GM13976 (cell line): ENCODE data around the gene AUTS2.

Source experiments
- DNase-seq: peaks from one replicate; pipeline ENCODE4 v3.0.0; 2012; ENCODE audit warnings: low spot score
- in situ Hi-C: fragments of 300-500 bp; cut with MboI; formaldehyde crosslinking; loops from one replicate; pipeline ENCODE4 v1.12.0; 2022; ENCODE audit warnings: low sequenced_read_pairs, mixed read lengths, inconsistent platforms; ENCODE audit not compliant: unreplicated experiment
- TF ChIP-seq, protein P1 (sequence below): IDR thresholded peaks from 2 replicates; pipeline ENCODE4 v1.5.1; 2012; ENCODE audit warnings: borderline replicate concordance, mild to moderate bottlenecking; ENCODE audit not compliant: insufficient read depth; ENCODE audit errors: extremely low read depth, missing control alignments, control extremely low read depth

Gene AUTS2

DNA sequence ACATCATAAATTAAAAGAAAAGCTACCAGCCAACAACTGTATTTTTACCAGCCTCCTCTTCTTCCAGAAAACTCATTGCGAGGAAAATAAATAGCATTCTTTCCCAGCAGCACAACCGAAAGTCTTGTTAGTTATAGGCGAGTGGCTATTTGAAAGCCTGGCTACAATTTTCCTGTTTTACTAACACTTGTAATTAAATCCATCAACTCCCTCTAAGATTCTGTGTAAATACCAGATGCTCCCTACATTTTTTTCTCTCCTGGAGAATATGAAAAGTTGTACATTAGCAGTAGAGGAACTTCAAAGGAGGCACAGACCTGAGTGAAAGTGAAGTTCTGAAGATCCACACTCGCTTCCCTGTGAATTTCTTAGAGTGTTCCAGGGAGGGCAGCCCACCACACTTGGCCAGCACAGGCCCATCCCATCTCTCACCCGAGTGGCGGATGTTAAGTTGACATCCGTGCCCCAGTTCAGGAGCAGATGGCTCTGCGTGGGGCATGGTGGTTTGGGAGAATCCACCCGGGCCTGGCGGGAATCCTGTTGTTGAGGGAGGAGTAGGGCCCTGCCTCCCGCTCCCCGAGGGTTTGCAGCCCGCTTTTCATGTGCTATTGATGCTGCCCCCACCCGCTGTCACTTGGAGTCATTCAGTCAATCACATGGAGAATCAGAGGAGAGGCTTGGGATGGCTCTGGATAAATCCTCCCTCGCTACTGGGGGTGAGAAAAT, 1082.6 kb downstream of the AUTS2 start:
- DNase-seq, result no peak
- TF ChIP-seq, protein P1, sequence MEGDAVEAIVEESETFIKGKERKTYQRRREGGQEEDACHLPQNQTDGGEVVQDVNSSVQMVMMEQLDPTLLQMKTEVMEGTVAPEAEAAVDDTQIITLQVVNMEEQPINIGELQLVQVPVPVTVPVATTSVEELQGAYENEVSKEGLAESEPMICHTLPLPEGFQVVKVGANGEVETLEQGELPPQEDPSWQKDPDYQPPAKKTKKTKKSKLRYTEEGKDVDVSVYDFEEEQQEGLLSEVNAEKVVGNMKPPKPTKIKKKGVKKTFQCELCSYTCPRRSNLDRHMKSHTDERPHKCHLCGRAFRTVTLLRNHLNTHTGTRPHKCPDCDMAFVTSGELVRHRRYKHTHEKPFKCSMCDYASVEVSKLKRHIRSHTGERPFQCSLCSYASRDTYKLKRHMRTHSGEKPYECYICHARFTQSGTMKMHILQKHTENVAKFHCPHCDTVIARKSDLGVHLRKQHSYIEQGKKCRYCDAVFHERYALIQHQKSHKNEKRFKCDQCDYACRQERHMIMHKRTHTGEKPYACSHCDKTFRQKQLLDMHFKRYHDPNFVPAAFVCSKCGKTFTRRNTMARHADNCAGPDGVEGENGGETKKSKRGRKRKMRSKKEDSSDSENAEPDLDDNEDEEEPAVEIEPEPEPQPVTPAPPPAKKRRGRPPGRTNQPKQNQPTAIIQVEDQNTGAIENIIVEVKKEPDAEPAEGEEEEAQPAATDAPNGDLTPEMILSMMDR, result no peak
- in situ Hi-C loops, result no loop called here

DNA sequence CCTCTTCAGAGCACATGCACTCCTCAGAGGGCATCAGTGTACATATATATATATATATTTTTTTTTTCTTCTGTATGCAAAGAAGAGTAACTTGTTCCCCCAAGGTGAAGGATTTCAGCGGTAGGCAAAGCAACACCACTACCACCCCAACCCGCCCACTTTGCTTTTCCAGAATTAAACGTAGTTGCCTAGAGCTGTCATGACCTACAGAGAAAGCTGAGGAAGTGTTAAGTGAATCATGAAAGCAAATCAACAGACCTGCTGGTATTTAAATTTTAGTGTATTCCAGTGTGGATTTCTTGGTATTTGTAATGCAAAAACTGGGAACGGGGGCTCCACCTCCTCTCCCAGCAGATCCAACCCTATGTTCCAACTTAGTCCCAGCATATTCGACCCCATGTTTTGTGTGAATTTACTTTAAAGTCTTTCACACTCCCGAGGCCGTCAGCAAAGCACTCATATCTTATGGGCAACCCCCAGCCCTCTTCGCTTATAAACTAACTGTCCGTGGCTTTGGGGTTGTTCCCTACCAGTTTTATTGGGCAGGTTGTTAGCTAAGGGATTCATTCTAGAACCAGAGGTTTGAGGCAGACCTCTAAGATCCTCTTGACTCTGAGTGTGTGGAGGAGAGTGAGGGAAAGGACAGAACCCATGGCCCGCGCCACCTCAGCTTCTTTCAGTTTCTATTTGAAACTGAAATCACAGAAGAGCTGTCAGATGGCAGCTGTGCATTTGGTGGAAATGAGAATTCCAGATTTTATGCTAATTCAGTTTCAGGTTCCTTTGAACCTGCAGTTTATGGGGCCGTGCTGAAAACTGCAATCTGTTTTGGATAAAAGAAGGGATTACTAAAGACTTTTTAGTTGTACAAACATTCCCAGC, 1083.4 kb downstream of the AUTS2 start:
- TF ChIP-seq, protein P1, result no peak
- in situ Hi-C loops, result no loop called here
- DNase-seq, result peak; percentile 66

DNA sequence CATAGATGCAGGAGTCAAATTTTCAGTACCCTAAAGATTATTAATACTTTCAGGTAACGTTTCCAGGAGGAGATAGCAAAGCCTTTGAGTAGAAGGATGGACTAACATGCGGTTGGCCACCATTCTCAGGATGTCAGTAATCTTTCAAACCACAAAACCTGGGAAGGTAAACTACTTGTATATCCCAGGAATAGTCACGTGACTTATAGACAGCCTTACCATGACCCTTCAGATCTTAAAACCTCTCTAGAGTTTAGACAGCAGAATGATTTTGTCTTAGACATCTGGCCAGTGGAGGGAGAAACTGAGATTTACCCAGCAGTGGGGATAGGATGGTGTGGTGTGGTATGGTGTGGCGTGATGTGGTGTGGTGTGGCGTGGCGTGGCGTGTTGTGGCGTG, 1085.9 kb downstream of the AUTS2 start:
- TF ChIP-seq, protein P1, result no peak
- DNase-seq, result no peak
- in situ Hi-C loops, result no loop called here

DNA sequence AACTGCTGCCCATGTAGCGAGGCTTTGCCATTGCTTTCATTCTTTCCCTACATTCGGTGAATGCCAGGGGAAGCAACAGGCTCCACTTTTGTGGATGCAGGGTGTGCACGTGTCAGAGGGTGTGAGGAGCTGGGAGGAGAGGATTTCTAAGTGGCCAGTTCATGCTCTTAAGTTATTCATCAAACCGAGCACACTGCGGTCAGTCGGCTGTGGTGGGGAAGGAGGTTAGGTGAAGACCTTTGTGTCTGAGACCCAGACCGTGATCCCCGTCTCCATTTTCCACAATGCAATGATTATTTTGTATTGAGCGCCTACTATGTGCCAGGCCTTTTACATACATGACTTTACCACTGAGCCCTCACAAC, 1095.0 kb downstream of the AUTS2 start:
- DNase-seq, result no peak
- in situ Hi-C loops, result no loop called here
- TF ChIP-seq, protein P1, result no peak

DNA sequence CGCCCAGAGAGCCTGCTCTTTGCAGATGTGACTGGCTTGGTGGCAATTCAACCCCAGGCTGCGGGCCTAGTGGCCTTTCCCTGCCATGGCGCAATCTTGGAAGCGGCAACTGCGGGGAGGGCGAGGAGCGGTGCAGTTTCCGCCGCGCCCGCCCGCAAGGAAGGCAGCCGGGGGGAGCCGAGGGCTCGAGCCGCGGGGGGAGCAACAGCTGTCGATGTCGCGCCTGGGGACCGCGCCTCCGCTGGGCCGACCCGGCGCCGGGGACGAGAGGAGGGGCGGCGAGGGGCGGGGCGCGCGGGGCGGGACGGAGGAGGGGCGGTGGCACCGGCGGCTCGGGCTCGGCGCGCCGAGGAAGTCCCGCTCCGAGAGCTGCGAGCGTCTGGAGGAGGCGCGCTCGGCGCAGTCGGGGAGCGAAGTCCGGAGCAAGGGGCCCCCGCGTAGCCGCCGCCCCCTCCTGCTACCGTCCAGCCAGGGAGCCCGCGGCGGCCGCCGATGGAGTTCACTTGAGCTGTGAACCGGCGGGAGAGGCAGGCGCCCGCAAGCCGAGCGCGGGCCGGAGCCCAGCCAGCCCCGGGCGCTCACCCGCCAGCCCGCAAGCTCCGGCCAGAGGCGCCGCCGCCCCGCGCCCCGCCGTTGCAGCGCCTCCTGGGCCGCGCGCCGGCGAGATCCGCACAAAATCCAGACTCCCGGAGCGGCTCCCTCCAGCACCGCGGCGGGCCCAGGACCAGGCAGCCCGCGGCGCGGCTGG, 1095.6 kb downstream of the AUTS2 start:
- DNase-seq, result peak; percentile 87
- TF ChIP-seq, protein P1, result no peak
- in situ Hi-C loops, result no loop called here

DNA sequence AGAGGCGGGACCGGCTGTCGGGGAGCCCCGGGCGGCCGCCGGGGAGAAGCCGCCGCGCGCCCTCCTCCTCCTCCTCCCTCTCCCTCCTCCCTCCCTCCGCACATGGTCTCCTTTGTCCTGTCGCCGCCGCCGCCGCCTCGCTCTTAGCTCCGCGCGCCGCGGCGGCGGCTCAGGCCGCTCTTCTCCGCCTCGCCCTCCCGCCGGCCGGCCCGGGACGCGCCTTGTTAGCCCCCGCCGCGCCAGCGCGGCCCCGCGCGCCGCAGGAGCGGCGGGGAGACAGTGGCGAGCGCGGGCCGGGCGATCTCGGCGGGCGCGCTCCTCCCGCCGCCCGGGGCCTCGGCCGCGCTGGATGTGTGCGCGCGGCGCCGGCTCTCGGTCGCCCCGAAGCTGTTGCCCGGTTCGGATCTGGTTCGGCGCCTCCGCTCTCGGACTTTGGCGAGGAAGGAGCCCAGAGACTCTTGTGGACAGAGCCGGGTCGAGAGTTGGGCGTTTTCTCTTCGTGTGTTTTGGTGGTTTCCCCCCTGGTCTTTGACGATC, 1096.2 kb downstream of the AUTS2 start:
- peak; percentile 67 for DNase-seq
- TF ChIP-seq, protein P1, result no peak
- in situ Hi-C loops, result no loop called here
